Left lung (tissue), 10 donors: ENCODE results near the gene GPR12. TPM values are rescaled to one million over a fixed set of nuclear protein-coding genes. Genes with fewer than 3 reads are reported as not detected.

Experiments
- ATAC-seq: fragments of 200-7000 bp; cut with Tn5 transposase; one replicate; pipeline ENCODE4 v1.9.1; 2020; ENCODE audit warnings: moderate library complexity
- DNase-seq, 4 donors: peaks; one replicate each; pipeline ENCODE4 v3.0.0-alpha.2; 2013 to 2020
- H3K27ac ChIP-seq, 2 donors: fragments of 200-600 bp; sonication (generic) in 1 of 2; one replicate each; pipeline versions ENCODE4 v1.5.0 to v1.8.0; 2020 to 2021
- H3K27me3 ChIP-seq, 2 donors: fragments of 200-600 bp; sonication (generic) in 1 of 2; one replicate each; pipeline versions ENCODE4 v1.5.0 to v1.8.0; 2020 to 2021
- H3K36me3 ChIP-seq, 2 donors: fragments of 200-600 bp; sonication (generic) in 1 of 2; one replicate each; pipeline versions ENCODE4 v1.5.0 to v1.8.0; 2020 to 2021
- H3K4me1 ChIP-seq, 2 donors: fragments of 200-600 bp; one replicate each; pipeline ENCODE4 v1.8.0; 2021
- H3K4me3 ChIP-seq, 2 donors: fragments of 200-600 bp; sonication (generic) in 1 of 2; one replicate each; pipeline versions ENCODE4 v1.5.0 to v1.8.0; 2020 to 2021; ENCODE audit warnings: mild to moderate bottlenecking in 1 of 2
- H3K9me3 ChIP-seq, 2 donors: fragments of 200-600 bp; sonication (generic) in 1 of 2; one replicate each; pipeline versions ENCODE4 v1.5.0 to v1.8.0; 2020 to 2021
- intact Hi-C, 2 donors: fragments of 100-400 bp; cut with DNase I; formaldehyde crosslinking; loops; one replicate each; pipeline versions ENCODE4 v1.11.2 to v1.14.2; 2022
- polyA plus RNA-seq, 6 donors: library from polyadenylated mRNA; unstranded; fragments of 120-200 nt; gene quantifications; one replicate each; pipeline ENCODE4 v1.2.1, GENCODE V29; 2013; ENCODE audit not compliant: insufficient read length in 6 of 6
- total RNA-seq, 2 donors: library from RNA; stranded (reverse); fragmentation: NEBNext Ultra II Directional; extraction: Animal tissue kit (Norgen Biotek cat#: 25700); gene quantifications; one replicate each; pipeline ENCODE4 v1.2.1, GENCODE V29; 2021
- TF ChIP-seq, protein P1 (sequence below), 2 donors: fragments of 200-600 bp; sonication (generic) in 1 of 2; IDR thresholded peaks; one replicate each; pipeline versions ENCODE4 v1.5.0 to v1.8.0; 2021; ENCODE audit warnings: antibody characterized with exemption in 2 of 2
- donor health status: DM: no; HTN: yes; CAD: no.
- donor health status: DM: no; HTN: no; CAD: no.

GPR12 gene
- total and polyA plus RNA-seq, 8 donors, result 0.04 to 0.06 (median 0.04) TPM; not detected in 5

DNA sequence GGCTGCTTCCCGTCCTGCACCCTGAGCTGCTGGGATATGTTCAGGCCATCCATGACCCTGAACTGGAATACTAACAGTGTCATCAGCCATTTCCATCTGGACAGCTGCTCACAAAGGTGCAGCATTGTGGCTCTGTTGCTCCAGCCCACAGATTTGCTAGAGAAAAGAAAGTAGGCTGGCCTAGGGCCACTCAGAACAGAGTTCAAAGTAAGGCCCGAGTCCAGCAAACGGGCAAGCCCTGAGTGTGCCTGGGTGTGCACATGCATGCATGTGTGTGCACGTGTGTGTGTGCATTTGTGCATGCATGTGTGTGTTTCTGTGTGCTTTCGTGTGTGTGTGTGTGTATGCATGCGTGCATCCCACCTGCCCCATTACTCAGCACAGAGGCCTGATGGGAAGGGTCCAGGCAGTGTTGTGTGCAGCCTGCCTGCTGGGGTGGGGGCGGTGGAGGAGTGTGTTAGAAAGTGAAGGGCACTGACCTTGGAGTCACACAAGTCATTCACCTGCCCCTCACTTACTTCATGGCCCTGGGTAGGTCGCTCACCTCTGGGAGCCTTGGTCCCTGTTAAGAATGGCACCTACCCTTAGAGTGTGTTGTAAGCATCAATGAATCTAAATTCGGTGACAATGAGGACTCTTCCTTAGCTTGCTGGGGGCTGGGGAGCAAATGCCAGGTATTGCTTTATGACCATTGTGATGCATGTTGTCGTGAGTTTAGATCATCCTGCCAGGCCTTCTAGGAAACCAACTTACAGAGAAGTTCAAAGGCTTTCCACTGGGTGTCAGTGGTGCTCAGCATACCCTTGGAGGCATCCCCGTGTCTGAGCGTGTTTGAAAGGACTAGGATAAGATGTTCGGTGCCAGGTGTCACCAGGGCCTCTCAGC, 53.2 kb downstream of the GPR12 start:
- intact Hi-C loops, result no loop called here
- ATAC-seq, result peak; percentile 91
- H3K27ac ChIP-seq, result no peak overlapping the region

DNA sequence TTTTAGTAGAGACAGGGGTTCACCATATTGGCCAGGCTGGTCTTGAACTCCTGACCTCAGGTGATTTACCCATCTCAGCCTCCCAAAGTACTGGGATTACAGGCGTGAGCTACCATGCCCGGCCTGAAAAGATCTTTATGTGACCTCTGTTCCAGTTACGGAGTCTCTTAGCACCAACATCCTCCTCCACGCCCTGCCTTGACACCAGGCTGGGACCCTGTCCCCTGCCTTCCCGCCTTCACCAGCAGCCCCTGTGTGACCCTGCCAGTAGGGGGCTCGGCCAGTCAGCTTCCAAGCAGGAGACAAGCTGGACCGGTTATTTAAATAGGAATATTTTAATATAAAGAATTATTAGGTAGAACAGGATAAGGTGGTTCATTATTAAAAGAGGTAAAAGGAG, 54.2 kb downstream of the GPR12 start:
- intact Hi-C loops, result no loop called here
- ATAC-seq (no peak), DNase-seq (no peak)
- H3K27ac ChIP-seq, result no peak overlapping the region
- no peaks in the 10 kb centered on the region for H3K4me1 ChIP-seq
- H3K27me3 ChIP-seq, result no peaks in the 10 kb centered on the region
- no peak overlapping the region for H3K4me3 ChIP-seq
- TF ChIP-seq, protein P1, sequence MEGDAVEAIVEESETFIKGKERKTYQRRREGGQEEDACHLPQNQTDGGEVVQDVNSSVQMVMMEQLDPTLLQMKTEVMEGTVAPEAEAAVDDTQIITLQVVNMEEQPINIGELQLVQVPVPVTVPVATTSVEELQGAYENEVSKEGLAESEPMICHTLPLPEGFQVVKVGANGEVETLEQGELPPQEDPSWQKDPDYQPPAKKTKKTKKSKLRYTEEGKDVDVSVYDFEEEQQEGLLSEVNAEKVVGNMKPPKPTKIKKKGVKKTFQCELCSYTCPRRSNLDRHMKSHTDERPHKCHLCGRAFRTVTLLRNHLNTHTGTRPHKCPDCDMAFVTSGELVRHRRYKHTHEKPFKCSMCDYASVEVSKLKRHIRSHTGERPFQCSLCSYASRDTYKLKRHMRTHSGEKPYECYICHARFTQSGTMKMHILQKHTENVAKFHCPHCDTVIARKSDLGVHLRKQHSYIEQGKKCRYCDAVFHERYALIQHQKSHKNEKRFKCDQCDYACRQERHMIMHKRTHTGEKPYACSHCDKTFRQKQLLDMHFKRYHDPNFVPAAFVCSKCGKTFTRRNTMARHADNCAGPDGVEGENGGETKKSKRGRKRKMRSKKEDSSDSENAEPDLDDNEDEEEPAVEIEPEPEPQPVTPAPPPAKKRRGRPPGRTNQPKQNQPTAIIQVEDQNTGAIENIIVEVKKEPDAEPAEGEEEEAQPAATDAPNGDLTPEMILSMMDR (IDR thresholded peaks at IDR 0.05), result no peak
- H3K9me3 ChIP-seq, result no peaks in the 10 kb centered on the region
- H3K36me3 ChIP-seq, result no peaks in the 10 kb centered on the region

More for the DNA sequence above, 53.2 kb downstream of the GPR12 start:
- Histone ChIP-seq H3K4me1 (no peaks in the 10 kb centered on the region), H3K4me3 (no peak overlapping the region), H3K36me3 (no peaks in the 10 kb centered on the region), H3K27me3 (no peaks in the 10 kb centered on the region), H3K9me3 (no peaks in the 10 kb centered on the region)
- peak in 1 of 4 donors; percentile 46 for DNase-seq
- TF ChIP-seq, protein P1 (IDR thresholded peaks at IDR 0.05), result peak; percentile 45 to 52

DNA sequence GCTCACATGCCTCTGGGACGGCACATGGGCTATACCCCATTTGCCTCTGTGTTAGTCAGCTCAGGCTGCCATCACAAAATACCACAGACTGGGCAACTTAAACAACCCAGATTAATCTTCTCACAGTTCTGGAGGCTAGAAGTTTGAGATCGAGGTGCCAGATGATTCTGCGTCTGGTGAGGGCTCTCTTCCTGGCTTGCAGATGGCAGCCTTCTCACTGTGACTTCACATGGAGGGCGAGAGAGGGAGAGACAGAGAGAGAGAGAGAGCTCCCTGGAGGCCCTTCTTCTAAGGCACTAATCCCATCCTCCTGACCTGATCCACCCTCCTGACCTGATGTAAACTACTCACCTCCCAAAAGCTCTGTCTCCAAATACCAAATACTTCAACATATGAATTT, 55.0 kb downstream of the GPR12 start:
- no peaks in the 10 kb centered on the region for H3K4me1 ChIP-seq
- no peaks in the 10 kb centered on the region for H3K27me3 ChIP-seq
- ATAC-seq (no peak), DNase-seq (no peak)
- TF ChIP-seq, protein P1 (IDR thresholded peaks at IDR 0.05), result no peak
- H3K9me3 ChIP-seq, result no peaks in the 10 kb centered on the region
- H3K27ac ChIP-seq, result no peak overlapping the region
- intact Hi-C loops, result no loop called here
- H3K36me3 ChIP-seq, result no peaks in the 10 kb centered on the region
- no peak overlapping the region for H3K4me3 ChIP-seq

Other genes starting within 250 kb of the GPR12 start
- gene WASF3, start 203.1 kb downstream of the GPR12 start, total RNA-seq, result 10 to 100 TPM; 10.9 to 24.5 TPM
- gene WASF3, start 203.1 kb downstream of the GPR12 start, polyA plus RNA-seq, result 10 to 100 TPM; 18.5 to 22.9 (median 21.2) TPM